Testis (tissue), 2 donors: Measurements from ENCODE around the gene FRRS1L.

Source experiments
- POLR2A ChIP-seq: fragments of 450-650 bp; IDR thresholded peaks from one replicate; pipeline ENCODE4 v1.6.1; 2017; ENCODE audit warnings: antibody characterized with exemption, mild to moderate bottlenecking, moderate library complexity
- TF ChIP-seq, protein P1 (sequence below), 3 experiments: fragments of 450-650 bp in 2 of 3; fragments of 200-600 bp in 1 of 3; sonication (generic) in 1 of 3; IDR thresholded peaks; one replicate each; pipeline ENCODE4 v1.5.1; 2016 to 2019; ENCODE audit warnings: antibody characterized with exemption in 3 of 3, mild to moderate bottlenecking in 2 of 3, moderate library complexity in 1 of 3

DNA sequence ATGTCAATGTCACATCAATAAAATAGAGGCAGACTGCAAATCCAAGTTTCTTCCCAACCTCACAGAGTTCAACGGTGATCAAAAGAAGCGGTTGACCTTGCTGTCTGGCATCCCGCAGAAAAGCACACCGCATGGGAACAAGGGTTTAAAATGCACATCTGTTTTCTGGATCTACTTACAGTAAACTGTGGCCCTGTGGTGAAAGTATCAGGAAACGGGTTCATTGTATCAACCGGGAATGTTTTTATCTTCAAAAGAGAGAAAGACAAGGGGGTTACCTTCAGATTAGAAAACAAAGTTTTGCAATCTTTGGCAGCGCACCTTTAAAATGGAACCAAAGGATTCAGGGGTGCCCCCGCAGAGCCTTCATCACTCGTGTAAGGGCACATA lies 15.5 kb upstream of the FRRS1L start:
- TF ChIP-seq POLR2A = no peak
- TF ChIP-seq, protein P1, sequence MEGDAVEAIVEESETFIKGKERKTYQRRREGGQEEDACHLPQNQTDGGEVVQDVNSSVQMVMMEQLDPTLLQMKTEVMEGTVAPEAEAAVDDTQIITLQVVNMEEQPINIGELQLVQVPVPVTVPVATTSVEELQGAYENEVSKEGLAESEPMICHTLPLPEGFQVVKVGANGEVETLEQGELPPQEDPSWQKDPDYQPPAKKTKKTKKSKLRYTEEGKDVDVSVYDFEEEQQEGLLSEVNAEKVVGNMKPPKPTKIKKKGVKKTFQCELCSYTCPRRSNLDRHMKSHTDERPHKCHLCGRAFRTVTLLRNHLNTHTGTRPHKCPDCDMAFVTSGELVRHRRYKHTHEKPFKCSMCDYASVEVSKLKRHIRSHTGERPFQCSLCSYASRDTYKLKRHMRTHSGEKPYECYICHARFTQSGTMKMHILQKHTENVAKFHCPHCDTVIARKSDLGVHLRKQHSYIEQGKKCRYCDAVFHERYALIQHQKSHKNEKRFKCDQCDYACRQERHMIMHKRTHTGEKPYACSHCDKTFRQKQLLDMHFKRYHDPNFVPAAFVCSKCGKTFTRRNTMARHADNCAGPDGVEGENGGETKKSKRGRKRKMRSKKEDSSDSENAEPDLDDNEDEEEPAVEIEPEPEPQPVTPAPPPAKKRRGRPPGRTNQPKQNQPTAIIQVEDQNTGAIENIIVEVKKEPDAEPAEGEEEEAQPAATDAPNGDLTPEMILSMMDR (IDR thresholded peaks at IDR 0.05) = no peak
